Esophagus squamous epithelium (tissue), 5 donors: ENCODE measurements around the gene LPIN1. TPM values are rescaled to one million over a fixed set of nuclear protein-coding genes. Genes with fewer than 3 reads are reported as not detected.

Experiments used
- DNase-seq: peaks from one replicate; lab custom pipeline; 2025; lab: John Stamatoyannopoulos, UW
- H3K27ac ChIP-seq, 4 donors: fragments of 200-600 bp; sonication (generic); one replicate each; pipeline ENCODE4 v1.5.1; 2016 to 2019; ENCODE audit warnings: mild to moderate bottlenecking in 1 of 4
- H3K27me3 ChIP-seq, 4 donors: fragments of 200-600 bp; sonication (generic); 1 replicate in 3 of 4; 2 replicates in 1 of 4; pipeline versions ENCODE4 v1.5.1 to v1.6.0; 2017 to 2021; ENCODE audit warnings: antibody characterized with exemption in 1 of 4
- H3K36me3 ChIP-seq, 3 donors: fragments of 200-600 bp; sonication (generic); one replicate each; pipeline ENCODE4 v1.5.1; 2016 to 2019
- H3K4me1 ChIP-seq, 3 donors: fragments of 200-600 bp; sonication (generic); one replicate each; pipeline ENCODE4 v1.5.1; 2017 to 2019
- H3K4me3 ChIP-seq, 4 donors: fragments of 200-600 bp; sonication (generic); 1 replicate in 3 of 4; 2 replicates in 1 of 4; pipeline ENCODE4 v1.5.1; 2016 to 2019; ENCODE audit warnings: mild to moderate bottlenecking in 2 of 4, moderate library complexity in 1 of 4
- H3K9me3 ChIP-seq, 3 donors: fragments of 200-600 bp; sonication (generic); one replicate each; pipeline ENCODE4 v1.5.1; 2016 to 2019
- POLR2A ChIP-seq, 4 donors: fragments of 450-650 bp; IDR thresholded peaks; one replicate each; pipeline ENCODE4 v1.6.1; 2017; ENCODE audit warnings: antibody characterized with exemption in 4 of 4, mild to moderate bottlenecking in 4 of 4, moderate library complexity in 3 of 4
- WGBS, 2 donors: methylation state at CpG; one replicate each; pipeline ENCODE4 v1.1.5; 2018; 5-methylcytosine and 5-hydroxymethylcytosine counted together
- intact Hi-C: fragments of 100-400 bp; cut with DNase I; formaldehyde crosslinking; loops from one replicate; pipeline ENCODE4 v1.15.0; 2022
- total RNA-seq, 4 donors: library from RNA; depleted of rRNA; stranded (reverse); fragments of >200 nt; gene quantifications; one replicate each; pipeline ENCODE4 v1.1.0, GENCODE V29; 2016
- TF ChIP-seq, protein P1 (sequence below), 6 experiments: fragments of 450-650 bp in 4 of 6; fragments of 200-600 bp in 2 of 6; sonication (generic) in 2 of 6; IDR thresholded peaks; one replicate each; pipeline ENCODE4 v1.5.1; 2016 to 2019; ENCODE audit warnings: antibody characterized with exemption in 6 of 6, mild to moderate bottlenecking in 4 of 6, moderate library complexity in 4 of 6
- donor health status: DM: yes; HTN: yes; CAD: no.

LPIN1 gene
- total RNA-seq, 4 donors from 2014 or later = 16.9 to 80.9 (median 39.7) TPM

- WGBS, 2 donors = 8 to 11% methylated on average over 11 to 12 of the region's 12 CpGs
- peak overlapping the region in 3 of 4 donors; percentile 47 to 54 (median 48) for H3K27ac ChIP-seq
- peaks cover 4 to 18% (median 6%) of the 10 kb centered on the region in 3 donors for H3K4me1 ChIP-seq
- no peak for TF ChIP-seq POLR2A (IDR thresholded peaks at IDR 0.05)
- TF ChIP-seq, protein P1, sequence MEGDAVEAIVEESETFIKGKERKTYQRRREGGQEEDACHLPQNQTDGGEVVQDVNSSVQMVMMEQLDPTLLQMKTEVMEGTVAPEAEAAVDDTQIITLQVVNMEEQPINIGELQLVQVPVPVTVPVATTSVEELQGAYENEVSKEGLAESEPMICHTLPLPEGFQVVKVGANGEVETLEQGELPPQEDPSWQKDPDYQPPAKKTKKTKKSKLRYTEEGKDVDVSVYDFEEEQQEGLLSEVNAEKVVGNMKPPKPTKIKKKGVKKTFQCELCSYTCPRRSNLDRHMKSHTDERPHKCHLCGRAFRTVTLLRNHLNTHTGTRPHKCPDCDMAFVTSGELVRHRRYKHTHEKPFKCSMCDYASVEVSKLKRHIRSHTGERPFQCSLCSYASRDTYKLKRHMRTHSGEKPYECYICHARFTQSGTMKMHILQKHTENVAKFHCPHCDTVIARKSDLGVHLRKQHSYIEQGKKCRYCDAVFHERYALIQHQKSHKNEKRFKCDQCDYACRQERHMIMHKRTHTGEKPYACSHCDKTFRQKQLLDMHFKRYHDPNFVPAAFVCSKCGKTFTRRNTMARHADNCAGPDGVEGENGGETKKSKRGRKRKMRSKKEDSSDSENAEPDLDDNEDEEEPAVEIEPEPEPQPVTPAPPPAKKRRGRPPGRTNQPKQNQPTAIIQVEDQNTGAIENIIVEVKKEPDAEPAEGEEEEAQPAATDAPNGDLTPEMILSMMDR (IDR thresholded peaks at IDR 0.05) = peak; percentile 89 to 97 (median 94)
- H3K27me3 ChIP-seq = no peaks in the 10 kb centered on the region
- no peaks in the 10 kb centered on the region for H3K36me3 ChIP-seq
- peak overlapping the region in 2 of 4 donors; percentile 17 to 30 for H3K4me3 ChIP-seq
- peaks cover 0 to 3% (median 0%) of the 10 kb centered on the region in 3 donors for H3K9me3 ChIP-seq
- peak; percentile 7 for DNase-seq
- intact Hi-C loops = no loop called here
These were observed 117.3 kb downstream of the LPIN1 start for GRCh38 chr2:11863513-11864328.

DNA sequence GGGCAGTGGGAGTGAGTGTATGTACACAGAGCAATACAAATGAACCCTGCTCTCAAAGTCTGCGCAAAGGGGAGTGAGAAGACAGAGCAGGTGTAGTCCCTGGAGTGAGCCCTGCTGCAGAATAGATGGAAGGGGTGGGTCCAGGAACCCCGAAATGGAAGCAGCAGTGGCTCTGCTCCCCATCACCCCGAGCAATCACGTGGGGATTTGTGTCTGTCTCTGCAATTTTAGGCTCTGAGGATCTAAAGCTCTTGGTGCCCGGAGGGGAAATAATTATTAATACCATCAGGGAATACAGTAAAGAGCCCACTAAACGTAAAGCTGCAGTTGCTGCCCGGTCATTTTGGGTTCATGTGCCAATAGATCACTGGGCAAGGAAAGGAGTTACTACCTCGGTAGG is 118.3 kb downstream of the LPIN1 start:
- Histone ChIP-seq H3K27ac (no peak overlapping the region), H3K36me3 (no peaks in the 10 kb centered on the region), H3K9me3 (no peaks in the 10 kb centered on the region), H3K4me3 (no peak overlapping the region), H3K27me3 (no peaks in the 10 kb centered on the region), H3K4me1 (peaks cover 4 to 18% (median 6%) of the 10 kb centered on the region in 3 donors)
- DNase-seq = no peak
- 89 to 94% methylated on average over 8 of the region's 8 CpGs for WGBS, 2 donors
- no peak for TF ChIP-seq POLR2A (IDR thresholded peaks at IDR 0.05)
- TF ChIP-seq, protein P1 (IDR thresholded peaks at IDR 0.05) = no peak
- intact Hi-C loops = no loop called here

- no peak overlapping the region for H3K4me3 ChIP-seq
- intact Hi-C loops = no loop called here
- no peak overlapping the region for H3K27ac ChIP-seq
- no peak for DNase-seq
- no peak for TF ChIP-seq POLR2A (IDR thresholded peaks at IDR 0.05)
- TF ChIP-seq, protein P1 (IDR thresholded peaks at IDR 0.05) = no peak
- H3K4me1 ChIP-seq = peaks cover 4 to 18% (median 6%) of the 10 kb centered on the region in 3 donors
- 71 to 89% methylated on average over 7 to 8 of the region's 8 CpGs for WGBS, 2 donors
- no peaks in the 10 kb centered on the region for H3K27me3 ChIP-seq
- no peaks in the 10 kb centered on the region for H3K36me3 ChIP-seq
- H3K9me3 ChIP-seq = no peaks in the 10 kb centered on the region
These were observed 118.9 kb downstream of the LPIN1 start for GRCh38 chr2:11865378-11865777.

GRCh38 chr2:11865805-11866204 is 119.4 kb downstream of the LPIN1 start:
- no peaks in the 10 kb centered on the region for H3K27me3 ChIP-seq
- no peak for DNase-seq
- TF ChIP-seq POLR2A (IDR thresholded peaks at IDR 0.05) = no peak
- TF ChIP-seq, protein P1 (IDR thresholded peaks at IDR 0.05) = no peak
- no peaks in the 10 kb centered on the region for H3K9me3 ChIP-seq
- no peaks in the 10 kb centered on the region for H3K36me3 ChIP-seq
- WGBS, 2 donors = 76 to 89% methylated on average over 10 to 11 of the region's 13 CpGs
- H3K27ac ChIP-seq = no peak overlapping the region
- intact Hi-C loops = no loop called here
- H3K4me3 ChIP-seq = no peak overlapping the region
- H3K4me1 ChIP-seq = peaks cover 4 to 18% (median 6%) of the 10 kb centered on the region in 3 donors
